GM10248 (cell line): Measurements from ENCODE around the gene TLE5.
A peak's percentile ranks its signal among the peaks of the same experiment; 100 is the strongest.

ENCODE experiments used
- CTCF ChIA-PET: fragments of 300-600 bp; sonication (Branson Sonifier 250); formaldehyde crosslinking; extraction: SDS; loops from one replicate; lab custom pipeline; 2021; ENCODE audit warnings: antibody characterized with exemption; lab: Yijun Ruan, JAX
- POLR2A ChIA-PET: fragments of 350-650 bp; sonication (Branson Sonifier 250); formaldehyde crosslinking; extraction: SDS; loops from one replicate; lab custom pipeline; 2020; ENCODE audit warnings: antibody characterized with exemption; lab: Yijun Ruan, JAX
- DNase-seq: peaks from one replicate; pipeline ENCODE4 v3.0.0; 2012; ENCODE audit errors: extremely low spot score
- TF ChIP-seq, protein P1 (sequence below): IDR thresholded peaks from 2 replicates; pipeline ENCODE4 v1.5.1; 2012; ENCODE audit warnings: mild to moderate bottlenecking, low read depth; ENCODE audit errors: extremely low read depth, missing control alignments, control extremely low read depth

The TLE5 gene

DNA sequence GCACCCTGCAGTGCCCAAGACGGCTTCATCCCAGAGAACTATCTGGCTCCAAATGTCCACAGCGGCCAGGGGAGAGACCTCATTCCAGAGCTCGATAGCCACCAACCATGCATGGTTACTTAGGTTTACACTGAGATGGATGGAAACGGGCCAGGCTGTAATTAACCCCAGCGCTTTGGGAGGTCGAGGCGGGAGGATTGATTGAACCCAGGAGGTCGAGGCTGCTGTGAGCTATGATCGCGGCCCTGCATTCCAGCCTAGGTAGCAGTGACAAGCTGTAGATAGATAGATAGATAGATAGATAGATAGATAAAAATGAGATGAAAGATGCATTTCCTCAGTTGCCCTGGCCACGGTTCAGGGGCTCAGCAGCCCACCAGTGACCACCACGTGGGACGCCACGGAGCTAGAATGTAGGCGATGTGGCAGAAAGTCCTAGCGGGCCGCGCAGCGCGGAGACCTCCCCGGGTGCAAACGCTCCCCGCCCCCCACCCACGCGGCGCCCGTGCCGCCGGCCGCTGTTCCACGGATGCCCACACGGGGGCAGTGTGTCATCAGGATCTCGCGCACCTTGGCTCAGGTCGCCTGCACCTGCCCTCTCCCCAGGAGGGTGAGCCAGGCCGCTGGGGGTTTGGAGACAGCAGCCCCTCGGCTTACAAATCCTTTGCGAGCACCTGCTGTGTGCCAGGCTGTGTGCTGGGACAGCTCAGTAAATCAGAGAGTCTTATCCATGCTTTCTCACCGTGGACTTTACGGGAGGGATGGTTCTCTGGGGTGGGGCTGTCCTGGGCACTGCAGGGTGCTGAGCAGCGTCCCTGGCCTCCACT is 13.5 kb upstream of the TLE5 start:
- ChIA-PET CTCF (interaction anchor here (0.7 to 3.4 kb wide), 34 partner anchors 9 to 134 kb away, joined by 3 to 30 read pairs (median 5); partner anchors contain the start of gene TLE5), POLR2A (no interaction called here)
- DNase-seq, result peak; percentile 86
- TF ChIP-seq, protein P1, sequence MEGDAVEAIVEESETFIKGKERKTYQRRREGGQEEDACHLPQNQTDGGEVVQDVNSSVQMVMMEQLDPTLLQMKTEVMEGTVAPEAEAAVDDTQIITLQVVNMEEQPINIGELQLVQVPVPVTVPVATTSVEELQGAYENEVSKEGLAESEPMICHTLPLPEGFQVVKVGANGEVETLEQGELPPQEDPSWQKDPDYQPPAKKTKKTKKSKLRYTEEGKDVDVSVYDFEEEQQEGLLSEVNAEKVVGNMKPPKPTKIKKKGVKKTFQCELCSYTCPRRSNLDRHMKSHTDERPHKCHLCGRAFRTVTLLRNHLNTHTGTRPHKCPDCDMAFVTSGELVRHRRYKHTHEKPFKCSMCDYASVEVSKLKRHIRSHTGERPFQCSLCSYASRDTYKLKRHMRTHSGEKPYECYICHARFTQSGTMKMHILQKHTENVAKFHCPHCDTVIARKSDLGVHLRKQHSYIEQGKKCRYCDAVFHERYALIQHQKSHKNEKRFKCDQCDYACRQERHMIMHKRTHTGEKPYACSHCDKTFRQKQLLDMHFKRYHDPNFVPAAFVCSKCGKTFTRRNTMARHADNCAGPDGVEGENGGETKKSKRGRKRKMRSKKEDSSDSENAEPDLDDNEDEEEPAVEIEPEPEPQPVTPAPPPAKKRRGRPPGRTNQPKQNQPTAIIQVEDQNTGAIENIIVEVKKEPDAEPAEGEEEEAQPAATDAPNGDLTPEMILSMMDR, result peak; percentile 96

DNA sequence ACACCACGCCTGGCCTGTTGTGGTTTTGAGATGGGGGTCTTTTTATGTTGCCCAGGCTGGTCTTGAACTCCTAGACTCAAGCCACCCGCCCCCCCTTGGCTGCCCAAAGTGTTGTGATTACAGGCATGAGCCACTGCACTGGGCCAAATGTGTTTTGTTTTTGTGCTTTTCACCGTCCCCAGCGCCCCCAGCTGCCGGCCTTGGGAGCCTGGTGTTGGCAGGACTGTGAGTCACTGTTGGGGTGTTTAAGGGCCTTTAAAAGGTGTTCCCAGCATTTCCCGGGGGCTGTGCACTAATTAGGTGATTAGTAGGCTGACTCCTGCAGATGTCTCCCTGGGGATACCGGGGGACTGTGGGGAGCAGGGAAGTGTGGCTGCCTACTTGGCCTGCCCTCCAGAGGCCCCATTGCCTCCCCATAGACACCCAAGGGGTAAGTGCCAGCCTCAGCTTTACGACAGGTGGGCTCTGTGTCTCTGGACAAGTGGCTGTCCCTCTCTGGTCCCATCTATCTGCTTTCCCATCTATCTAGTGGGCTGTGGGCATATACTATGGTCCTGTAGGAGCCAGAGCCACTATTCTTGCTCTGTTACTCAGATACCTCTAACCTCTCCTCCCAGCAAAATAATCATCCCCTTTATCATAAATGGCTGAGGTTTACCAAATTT is 11.8 kb upstream of the TLE5 start:
- ChIA-PET POLR2A (no interaction called here), CTCF (interaction anchor here (1.4 to 3.4 kb wide), 6 partner anchors 9 to 112 kb away, joined by 3 to 30 read pairs (median 6); no protein-coding TSS in a partner anchor)
- no peak for DNase-seq
- TF ChIP-seq, protein P1, result peak; percentile 30

DNA sequence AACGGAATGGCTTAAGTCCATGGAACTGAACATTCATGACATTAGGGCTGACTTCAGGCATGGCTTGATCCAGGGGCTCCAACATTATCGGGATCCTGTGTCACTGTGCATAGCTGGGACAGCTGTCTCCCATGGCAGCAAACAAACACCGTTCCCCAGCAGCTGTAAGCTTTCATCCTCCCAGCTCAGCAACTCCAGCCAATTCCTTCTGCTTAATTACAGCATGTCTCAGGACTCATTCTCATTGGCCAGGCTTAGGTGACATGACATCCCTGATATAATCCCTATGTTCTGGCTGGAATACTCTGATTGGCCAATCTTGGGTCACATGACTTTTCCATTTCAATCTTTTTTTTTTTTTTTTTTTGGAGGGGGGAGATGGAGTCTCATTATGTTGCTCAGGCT is 10.9 kb upstream of the TLE5 start:
- CTCF ChIA-PET, result interaction anchor here (1.0 to 1.8 kb wide), 4 partner anchors 8 to 111 kb away, joined by 3 to 5 read pairs (median 4); no protein-coding TSS in a partner anchor
- POLR2A ChIA-PET, result no interaction called here
- no peak for DNase-seq
- TF ChIP-seq, protein P1, result no peak

DNA sequence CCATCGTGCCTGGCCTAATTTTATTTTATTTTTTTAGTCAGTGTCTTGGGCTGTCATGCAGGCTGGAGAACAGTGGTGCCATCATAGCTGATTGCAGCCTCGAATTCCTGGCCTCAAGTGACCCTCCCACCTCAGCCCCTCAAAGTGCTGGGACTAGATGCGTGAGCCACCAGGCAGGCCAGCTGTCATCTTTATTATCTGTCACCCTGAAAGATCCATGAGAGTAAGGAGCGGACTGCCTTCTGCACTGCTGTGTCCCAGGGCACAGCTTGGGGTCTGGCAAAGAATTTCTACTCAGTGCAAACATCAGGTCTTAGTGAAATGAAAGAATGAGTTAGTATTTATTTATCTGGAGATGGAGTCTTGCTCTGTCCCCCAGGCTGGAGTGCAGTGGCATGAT is 9.5 kb upstream of the TLE5 start:
- no peak for DNase-seq
- ChIA-PET POLR2A (no interaction called here), CTCF (interaction anchor here (1.3 to 1.6 kb wide), 2 partner anchors 9 to 11 kb away, joined by 4 to 5 read pairs; no protein-coding TSS in a partner anchor)
- TF ChIP-seq, protein P1, result no peak

DNA sequence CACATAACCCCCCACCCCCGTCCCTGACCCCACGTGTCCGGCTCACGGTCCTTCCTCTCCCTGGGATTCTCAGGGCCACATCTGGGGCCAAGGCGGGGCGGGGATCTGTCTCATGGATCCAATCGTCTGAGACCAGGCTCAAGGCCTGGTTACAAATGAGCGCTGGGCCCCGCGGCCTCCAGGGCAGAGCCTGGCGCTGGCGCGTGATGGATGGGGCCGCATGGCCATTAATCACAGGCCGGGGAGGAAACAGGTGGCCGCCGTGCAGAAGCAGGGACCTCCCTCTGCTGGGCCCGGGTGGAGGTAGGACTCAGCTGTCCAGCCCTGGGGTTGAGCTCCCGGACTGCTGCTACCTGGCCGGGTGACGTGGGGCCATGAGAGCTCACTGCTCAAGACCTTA is 5.8 kb upstream of the TLE5 start:
- DNase-seq, result no peak
- TF ChIP-seq, protein P1, result no peak
- ChIA-PET CTCF (interaction anchor here (0.9 to 2.2 kb wide), 6 partner anchors 8 to 106 kb away, joined by 3 to 6 read pairs (median 4); no protein-coding TSS in a partner anchor), POLR2A (no interaction called here)

DNA sequence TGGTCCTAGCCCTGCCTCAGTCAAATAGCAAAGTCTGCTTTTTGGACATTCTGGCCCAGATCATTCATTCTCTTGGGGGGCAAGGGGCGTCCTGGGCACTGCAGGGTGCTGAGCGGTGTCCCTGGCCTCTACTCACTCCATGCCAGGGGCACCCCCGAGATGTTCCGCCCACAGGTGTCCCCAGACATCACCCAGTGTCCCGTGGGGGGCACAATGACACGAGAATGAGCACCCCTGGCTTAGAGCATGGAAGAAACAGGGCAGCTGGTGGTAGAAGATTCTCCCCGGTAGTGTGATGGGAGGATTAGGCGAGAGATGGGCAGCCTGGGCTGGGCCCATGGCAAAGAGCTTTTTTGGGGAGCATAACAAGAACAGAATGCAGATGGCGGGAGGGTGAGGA is 5.3 kb upstream of the TLE5 start:
- ChIA-PET CTCF (interaction anchor here (0.9 to 2.2 kb wide), 4 partner anchors 8 to 43 kb away, joined by 3 to 6 read pairs (median 4); no protein-coding TSS in a partner anchor), POLR2A (no interaction called here)
- DNase-seq, result no peak
- TF ChIP-seq, protein P1, result no peak
